BJ (cell line): ENCODE results near the gene SRSF1. TPM values are rescaled to one million over a fixed set of nuclear protein-coding genes. Genes with fewer than 3 reads are reported as not detected.

ENCODE experiments used
- CTCF ChIA-PET: fragments of 350-600 bp; formaldehyde crosslinking; extraction: SDS; loops from one replicate; lab custom pipeline; 2021; ENCODE audit warnings: antibody characterized with exemption, inconsistent platforms; lab: Yijun Ruan, JAX
- POLR2A ChIA-PET: fragments of 300-600 bp; sonication (Branson Sonifier 250); formaldehyde crosslinking; extraction: SDS; loops from one replicate; lab custom pipeline; 2021; ENCODE audit warnings: antibody characterized with exemption; lab: Charles Lee
- DNase-seq: peaks from one replicate; pipeline ENCODE4 v3.0.0-alpha.2; 2011; ENCODE audit warnings: low read depth
- H3K27me3 ChIP-seq: 2 replicates; pipeline ENCODE4 v1.6.0; 2011; ENCODE audit warnings: low read length; ENCODE audit not compliant: control insufficient read depth, insufficient read depth
- H3K36me3 ChIP-seq: 2 replicates; pipeline ENCODE4 v1.5.1; 2011; ENCODE audit warnings: low read length; ENCODE audit not compliant: control insufficient read depth, insufficient read depth
- H3K4me3 ChIP-seq: 2 replicates; pipeline ENCODE4 v1.5.1; 2011; ENCODE audit warnings: low read depth, mild to moderate bottlenecking, control low read depth, low read length
- polyA plus RNA-seq: library from polyadenylated mRNA; depleted of rRNA; stranded (reverse); fragments of >200 nt; gene quantifications from 2 replicates; pipeline ENCODE4 v1.2.3, GENCODE V29; 2011
- TF ChIP-seq, protein P1 (sequence below): IDR thresholded peaks from 2 replicates; pipeline ENCODE4 v1.5.1; 2011; ENCODE audit warnings: low read depth, mild to moderate bottlenecking, control low read depth, inconsistent platforms, low read length, moderate library complexity; ENCODE audit not compliant: insufficient read depth

SRSF1 gene
- polyA plus RNA-seq, 1 experiment, result 236 TPM

DNA sequence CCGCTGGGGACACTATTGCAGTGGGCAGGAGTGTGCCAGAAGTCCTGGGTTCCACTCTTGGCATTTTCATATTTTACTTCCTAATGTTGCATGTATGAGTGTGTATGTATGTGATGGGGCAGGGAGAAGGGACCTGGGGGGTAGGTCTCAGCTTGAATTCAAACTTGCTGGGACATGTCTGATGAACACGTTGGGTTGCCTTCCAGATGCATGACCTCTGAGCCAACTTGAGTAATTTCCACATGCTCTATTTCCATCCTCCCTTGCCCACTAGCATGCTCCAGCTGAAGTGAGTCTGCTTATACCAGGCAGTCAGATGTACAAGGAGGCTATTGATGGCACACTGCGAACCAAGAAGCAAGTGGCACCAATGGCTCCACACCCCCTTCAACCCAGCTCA is 32.9 kb upstream of the SRSF1 start:
- H3K27me3 ChIP-seq, result peaks cover 3% of the 10 kb centered on the region; the same call in 1 of the 2 replicates
- CTCF ChIA-PET, result no interaction called here
- POLR2A ChIA-PET, result no interaction called here

DNA sequence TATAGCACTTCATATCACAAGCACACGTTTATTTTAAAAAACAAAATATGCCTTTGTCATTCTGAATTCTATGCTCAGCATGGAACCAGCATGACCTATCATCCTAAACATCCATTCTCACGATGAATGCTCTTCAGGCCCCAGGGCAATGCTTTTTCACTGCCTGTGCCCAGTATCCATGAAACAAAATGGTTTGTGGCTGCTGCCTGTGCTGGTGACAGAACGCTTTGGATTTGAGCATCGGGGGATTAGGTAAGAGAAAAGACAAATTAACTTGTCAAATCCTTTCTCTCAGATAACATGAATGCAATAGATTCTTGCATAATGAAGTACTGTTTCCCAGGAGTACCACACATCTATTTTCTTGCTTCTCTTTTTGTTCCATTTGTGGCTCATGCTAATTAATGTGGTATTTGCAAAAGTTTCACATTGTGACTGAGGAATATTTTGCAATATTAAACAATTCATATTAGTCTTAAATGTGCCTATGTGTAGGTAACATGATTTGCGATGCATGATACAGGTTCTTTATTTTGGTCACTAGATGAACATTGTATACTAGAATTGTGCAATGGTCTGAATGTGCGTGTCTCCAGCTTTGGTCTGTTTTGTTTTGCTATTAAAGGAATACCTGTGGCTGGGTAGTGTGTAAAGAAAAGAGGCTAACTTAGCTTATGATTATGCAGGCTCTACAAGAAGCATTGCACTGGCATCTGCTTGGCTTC is 25.8 kb upstream of the SRSF1 start:
- ChIA-PET POLR2A (no interaction called here), CTCF (no interaction called here)
- Histone ChIP-seq H3K27me3 (no peaks in the 10 kb centered on the region), H3K36me3 (no peaks in the 10 kb centered on the region), H3K4me3 (no peak overlapping the region)
- no peak for DNase-seq
- TF ChIP-seq, protein P1, sequence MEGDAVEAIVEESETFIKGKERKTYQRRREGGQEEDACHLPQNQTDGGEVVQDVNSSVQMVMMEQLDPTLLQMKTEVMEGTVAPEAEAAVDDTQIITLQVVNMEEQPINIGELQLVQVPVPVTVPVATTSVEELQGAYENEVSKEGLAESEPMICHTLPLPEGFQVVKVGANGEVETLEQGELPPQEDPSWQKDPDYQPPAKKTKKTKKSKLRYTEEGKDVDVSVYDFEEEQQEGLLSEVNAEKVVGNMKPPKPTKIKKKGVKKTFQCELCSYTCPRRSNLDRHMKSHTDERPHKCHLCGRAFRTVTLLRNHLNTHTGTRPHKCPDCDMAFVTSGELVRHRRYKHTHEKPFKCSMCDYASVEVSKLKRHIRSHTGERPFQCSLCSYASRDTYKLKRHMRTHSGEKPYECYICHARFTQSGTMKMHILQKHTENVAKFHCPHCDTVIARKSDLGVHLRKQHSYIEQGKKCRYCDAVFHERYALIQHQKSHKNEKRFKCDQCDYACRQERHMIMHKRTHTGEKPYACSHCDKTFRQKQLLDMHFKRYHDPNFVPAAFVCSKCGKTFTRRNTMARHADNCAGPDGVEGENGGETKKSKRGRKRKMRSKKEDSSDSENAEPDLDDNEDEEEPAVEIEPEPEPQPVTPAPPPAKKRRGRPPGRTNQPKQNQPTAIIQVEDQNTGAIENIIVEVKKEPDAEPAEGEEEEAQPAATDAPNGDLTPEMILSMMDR, result no peak

More for the DNA sequence above, 32.9 kb upstream of the SRSF1 start:
- no peak for DNase-seq
- no peak overlapping the region for H3K4me3 ChIP-seq
- TF ChIP-seq, protein P1, result no peak
- H3K36me3 ChIP-seq, result no peaks in the 10 kb centered on the region

DNA sequence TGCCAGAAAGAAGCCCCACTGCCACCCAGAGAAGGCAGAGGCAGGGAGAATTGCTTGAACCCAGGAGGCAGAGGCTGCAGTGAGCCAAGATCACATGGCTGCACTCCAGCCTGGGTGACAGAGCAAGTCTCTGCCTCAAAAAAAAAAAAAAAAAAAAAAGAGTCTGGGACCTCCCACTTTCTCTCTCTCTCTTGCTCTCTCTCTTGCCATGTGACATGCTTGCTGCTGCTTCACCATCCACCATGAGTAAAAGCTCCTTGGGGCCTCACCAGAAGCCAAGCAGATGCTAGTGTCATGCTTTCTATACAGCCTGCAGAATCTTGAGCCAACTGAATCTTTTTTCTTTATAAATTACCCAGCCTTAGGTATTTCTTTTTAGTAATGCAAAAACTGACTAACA is 21.5 kb upstream of the SRSF1 start:
- no peak overlapping the region for H3K4me3 ChIP-seq
- H3K36me3 ChIP-seq, result no peaks in the 10 kb centered on the region
- H3K27me3 ChIP-seq, result no peaks in the 10 kb centered on the region
- ChIA-PET CTCF (no interaction called here), POLR2A (no interaction called here)
- TF ChIP-seq, protein P1, result no peak
- DNase-seq, result no peak

DNA sequence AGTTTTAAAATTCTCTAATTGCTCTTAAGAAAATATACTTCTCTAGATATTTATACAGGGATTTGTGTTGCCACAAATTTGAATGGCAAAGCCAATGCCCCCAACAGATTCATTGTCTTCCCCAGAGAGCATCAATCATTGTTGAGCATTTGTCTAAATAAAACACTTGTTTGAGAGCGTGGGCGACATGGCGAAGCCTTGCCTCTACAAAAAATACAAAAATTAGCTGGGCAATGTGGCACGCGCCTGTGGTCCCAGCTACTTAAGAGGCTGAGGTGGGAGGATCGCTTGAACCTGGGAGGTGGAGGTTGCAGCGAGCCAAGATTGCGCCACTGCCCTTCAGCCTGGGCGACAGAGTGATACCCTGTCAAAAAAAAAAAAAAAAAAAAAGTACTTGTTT is 13.4 kb upstream of the SRSF1 start:
- ChIA-PET POLR2A (no interaction called here), CTCF (no interaction called here)
- no peaks in the 10 kb centered on the region for H3K27me3 ChIP-seq

DNA sequence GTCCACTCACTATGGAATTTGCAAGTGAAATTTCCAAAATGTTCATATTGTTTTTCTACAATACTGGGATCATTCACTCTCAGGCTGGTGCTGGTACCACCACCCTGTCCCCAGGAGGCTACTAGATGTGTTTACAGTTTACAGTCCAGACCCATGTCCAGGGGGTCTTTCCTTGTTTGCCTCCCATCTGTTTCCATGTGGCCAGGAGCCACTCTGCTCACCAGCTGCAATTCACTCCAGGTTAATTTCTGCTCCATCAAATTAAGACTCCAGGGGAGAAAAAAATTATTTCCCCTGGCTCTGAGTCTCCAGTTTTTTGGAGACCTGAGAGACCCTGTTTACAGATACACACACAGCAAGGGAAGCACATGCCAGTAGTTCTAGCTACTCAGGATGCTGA is 12.5 kb upstream of the SRSF1 start:
- Histone ChIP-seq H3K4me3 (no peak overlapping the region), H3K27me3 (no peaks in the 10 kb centered on the region), H3K36me3 (no peaks in the 10 kb centered on the region)
- DNase-seq, result no peak
- TF ChIP-seq, protein P1, result no peak
- ChIA-PET POLR2A (no interaction called here), CTCF (no interaction called here)

More for the DNA sequence above, 13.4 kb upstream of the SRSF1 start:
- H3K36me3 ChIP-seq, result no peaks in the 10 kb centered on the region
- TF ChIP-seq, protein P1, result no peak
- H3K4me3 ChIP-seq, result no peak overlapping the region
- DNase-seq, result no peak
